Mucosa of rectum (tissue), 2 donors: Measurements from ENCODE around the gene PIEZO2.

ENCODE experiments used
- H3K27ac ChIP-seq, 2 donors: one replicate each; pipeline ENCODE4 v1.7.0; 2013; ENCODE audit warnings: inconsistent platforms in 2 of 2, low read depth in 2 of 2, low read length in 2 of 2
- H3K27me3 ChIP-seq, 2 donors: one replicate each; pipeline ENCODE4 v1.7.0; 2013; ENCODE audit warnings: low read length in 2 of 2; ENCODE audit not compliant: control insufficient read depth in 2 of 2, insufficient read depth in 2 of 2
- H3K36me3 ChIP-seq, 2 donors: one replicate each; pipeline ENCODE4 v1.7.0; 2013; ENCODE audit warnings: low read length in 2 of 2; ENCODE audit not compliant: control insufficient read depth in 2 of 2, insufficient read depth in 2 of 2
- H3K4me1 ChIP-seq, 2 donors: one replicate each; pipeline ENCODE4 v1.7.0; 2013; ENCODE audit warnings: low read length in 2 of 2, mild to moderate bottlenecking in 1 of 2; ENCODE audit not compliant: control insufficient read depth in 2 of 2, insufficient read depth in 2 of 2
- H3K4me3 ChIP-seq, 2 donors: one replicate each; pipeline ENCODE4 v1.7.0; 2013; ENCODE audit warnings: low read length in 2 of 2
- H3K9ac ChIP-seq, 2 donors: one replicate each; pipeline ENCODE4 v1.7.0; 2013; ENCODE audit warnings: low read length in 2 of 2, low read depth in 1 of 2, mild to moderate bottlenecking in 1 of 2
- H3K9me3 ChIP-seq, 2 donors: one replicate each; pipeline ENCODE4 v1.7.0; 2013; ENCODE audit warnings: low read length in 2 of 2; ENCODE audit not compliant: control insufficient read depth in 2 of 2
- donor health status: healthy.
- donor health status: Normal muscosa, but diverticular disease.

Gene PIEZO2

DNA sequence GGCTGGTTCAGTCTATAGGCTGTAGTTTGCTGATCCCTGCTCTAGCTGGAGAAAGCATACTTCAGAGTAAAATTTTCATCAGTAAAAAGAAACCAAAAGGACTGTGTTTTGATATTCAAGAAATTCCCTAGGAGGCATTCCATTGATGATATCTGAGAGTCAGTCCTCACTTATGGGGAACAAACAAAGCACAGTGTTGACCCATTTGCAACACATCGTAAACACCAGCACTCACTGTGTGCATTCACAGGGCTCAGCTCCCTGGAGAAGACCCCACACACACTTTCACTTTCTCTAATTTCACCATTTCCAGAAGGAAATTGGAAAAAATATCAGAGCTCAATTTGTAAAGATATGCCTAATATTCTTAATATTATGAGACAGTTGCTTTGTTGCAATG is 147.1 kb downstream of the PIEZO2 start:
- no peaks in the 10 kb centered on the region for H3K36me3 ChIP-seq
- H3K4me3 ChIP-seq: no peak overlapping the region
- H3K27me3 ChIP-seq: peaks cover 0 to 2% of the 10 kb centered on the region in 2 donors
- no peak overlapping the region for H3K9ac ChIP-seq
- H3K4me1 ChIP-seq: peaks cover 0 to 5% of the 10 kb centered on the region in 2 donors
- no peak overlapping the region for H3K27ac ChIP-seq
- H3K9me3 ChIP-seq: peaks cover 0 to 2% of the 10 kb centered on the region in 2 donors

DNA sequence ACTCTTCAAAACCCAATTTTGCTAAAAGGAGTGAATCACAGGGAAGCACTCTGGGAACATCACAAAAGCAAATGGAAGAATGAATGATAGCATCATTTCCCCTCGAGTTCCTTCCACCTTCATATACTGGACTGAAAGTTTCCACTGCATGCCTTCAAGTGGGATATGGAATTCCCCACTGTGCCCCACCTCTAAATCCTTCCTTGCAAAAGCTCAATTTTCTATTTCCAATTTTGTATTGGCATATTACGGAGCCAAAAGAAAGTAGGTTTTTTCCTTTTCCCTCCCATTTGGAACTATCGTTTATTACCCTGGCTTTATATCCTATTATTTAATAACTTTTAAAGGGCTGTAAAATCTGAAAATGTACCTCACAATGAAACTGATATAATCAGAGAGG is 149.3 kb downstream of the PIEZO2 start:
- no peak overlapping the region for H3K27ac ChIP-seq

DNA sequence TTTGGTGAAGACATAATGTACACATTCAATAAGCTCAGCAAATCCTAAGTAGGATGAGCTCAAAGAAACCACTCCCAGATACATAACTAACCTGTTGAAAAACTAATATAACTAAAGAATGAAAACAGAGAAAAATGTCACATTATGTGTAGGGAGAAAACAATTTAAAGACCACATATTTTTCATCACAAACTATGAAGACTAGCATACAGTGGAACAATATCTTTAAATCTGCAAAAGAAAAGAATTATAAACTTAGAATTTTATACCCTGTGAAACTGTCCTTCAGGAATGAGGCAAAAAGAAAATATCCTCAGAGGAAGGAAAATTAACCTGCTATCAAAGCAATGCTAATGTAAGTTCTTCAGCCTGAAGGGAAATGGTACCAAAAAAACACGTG is 151.5 kb downstream of the PIEZO2 start:
- H3K9me3 ChIP-seq: peaks cover 0 to 4% of the 10 kb centered on the region in 2 donors
- no peaks in the 10 kb centered on the region for H3K36me3 ChIP-seq
- H3K27me3 ChIP-seq: no peaks in the 10 kb centered on the region
- H3K27ac ChIP-seq: no peak overlapping the region
- H3K4me1 ChIP-seq: no peaks in the 10 kb centered on the region
- no peak overlapping the region for H3K9ac ChIP-seq
- no peak overlapping the region for H3K4me3 ChIP-seq

More for the DNA sequence above, 149.3 kb downstream of the PIEZO2 start:
- H3K9me3 ChIP-seq: peaks cover 0 to 4% of the 10 kb centered on the region in 2 donors
- no peak overlapping the region for H3K4me3 ChIP-seq
- H3K9ac ChIP-seq: no peak overlapping the region
- H3K36me3 ChIP-seq: no peaks in the 10 kb centered on the region
- H3K4me1 ChIP-seq: no peaks in the 10 kb centered on the region
- H3K27me3 ChIP-seq: no peaks in the 10 kb centered on the region

DNA sequence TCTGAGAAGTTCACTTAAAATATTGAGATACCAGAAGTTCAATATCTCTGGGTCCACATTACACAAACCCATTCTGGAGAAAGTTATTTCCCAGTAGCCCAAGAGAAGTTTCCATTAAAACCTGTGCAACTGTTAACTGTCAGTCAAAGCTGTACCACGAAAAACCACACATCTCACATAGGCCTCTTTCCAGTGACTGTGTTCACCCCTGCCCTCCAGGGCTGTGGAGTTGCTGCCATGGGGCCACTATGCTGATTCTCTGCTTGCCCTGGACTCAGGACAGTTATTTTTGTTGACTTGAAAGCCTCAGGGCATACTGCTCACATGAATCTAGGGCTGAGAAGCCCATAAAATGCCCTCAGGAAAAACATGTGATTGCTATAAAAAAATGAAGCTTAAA is 153.8 kb downstream of the PIEZO2 start:
- Histone ChIP-seq H3K4me3 (no peak overlapping the region), H3K4me1 (no peaks in the 10 kb centered on the region), H3K9me3 (peaks cover 0 to 2% of the 10 kb centered on the region in 2 donors), H3K36me3 (no peaks in the 10 kb centered on the region), H3K27me3 (no peaks in the 10 kb centered on the region), H3K27ac (no peak overlapping the region), H3K9ac (no peak overlapping the region)

DNA sequence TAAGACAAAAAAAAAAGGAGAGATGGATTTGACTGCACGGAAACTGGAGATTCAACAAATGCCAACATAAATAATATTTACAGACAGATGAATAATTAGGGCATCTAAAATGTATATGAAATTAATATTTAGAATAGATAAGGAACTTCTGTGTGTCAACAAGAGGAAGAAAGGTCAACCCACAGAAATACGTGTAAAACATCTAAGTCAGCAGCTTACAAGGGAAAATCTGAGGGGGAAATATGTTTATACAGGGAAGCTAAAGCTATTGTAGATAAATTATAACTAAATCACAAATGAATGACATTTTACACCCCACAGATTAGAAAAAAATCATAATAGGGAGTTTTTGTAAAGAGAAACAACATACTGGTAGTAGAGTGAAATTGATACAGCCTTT is 159.9 kb downstream of the PIEZO2 start:
- Histone ChIP-seq H3K9ac (no peak overlapping the region), H3K36me3 (no peaks in the 10 kb centered on the region), H3K4me1 (no peaks in the 10 kb centered on the region), H3K27ac (no peak overlapping the region), H3K9me3 (peaks cover 0 to 1% of the 10 kb centered on the region in 2 donors), H3K4me3 (no peak overlapping the region), H3K27me3 (no peaks in the 10 kb centered on the region)

DNA sequence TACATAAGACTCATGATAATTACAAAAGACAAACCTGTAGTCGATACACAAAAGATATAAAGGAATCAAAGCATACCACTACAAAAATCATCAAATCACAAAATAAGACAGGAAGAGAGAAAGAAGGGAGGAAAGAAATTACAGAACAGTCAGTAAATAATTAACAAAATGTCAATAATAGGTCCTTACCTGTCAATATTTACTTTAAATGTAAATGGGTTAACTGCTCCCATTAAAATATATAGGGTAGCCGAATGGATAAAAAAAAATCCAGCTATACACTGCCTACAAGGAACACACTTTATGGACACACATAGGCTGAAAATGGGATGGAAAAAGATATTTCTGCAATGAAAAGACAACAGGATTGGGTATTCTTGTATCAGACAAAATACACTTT is 163.7 kb downstream of the PIEZO2 start:
- Histone ChIP-seq H3K9me3 (peaks cover 7 to 11% of the 10 kb centered on the region in 2 donors), H3K9ac (no peak overlapping the region), H3K27me3 (no peaks in the 10 kb centered on the region), H3K27ac (no peak overlapping the region), H3K36me3 (no peaks in the 10 kb centered on the region), H3K4me1 (no peaks in the 10 kb centered on the region), H3K4me3 (no peak overlapping the region)

DNA sequence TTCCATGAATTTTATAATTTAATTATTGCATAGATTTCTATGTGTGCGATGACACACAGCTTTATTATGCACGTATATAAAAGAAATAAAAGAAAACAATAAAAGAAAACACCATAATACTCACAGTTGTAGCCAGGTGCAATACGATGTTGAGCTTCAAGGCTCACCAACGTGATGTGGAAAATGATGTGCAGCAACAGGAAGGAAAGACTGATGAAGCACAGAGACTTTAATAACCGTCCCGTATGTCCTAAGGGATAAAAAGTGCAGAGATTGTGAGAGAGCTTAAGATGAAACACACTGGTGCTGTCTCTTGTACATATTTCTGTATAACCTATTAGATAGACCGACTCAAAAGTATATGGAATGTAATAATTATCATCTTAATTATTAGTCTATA is 170.0 kb downstream of the PIEZO2 start:
- Histone ChIP-seq H3K9me3 (peaks cover 7 to 10% of the 10 kb centered on the region in 2 donors), H3K36me3 (no peaks in the 10 kb centered on the region), H3K9ac (no peak overlapping the region), H3K4me3 (no peak overlapping the region), H3K4me1 (no peaks in the 10 kb centered on the region), H3K27me3 (no peaks in the 10 kb centered on the region), H3K27ac (no peak overlapping the region)

DNA sequence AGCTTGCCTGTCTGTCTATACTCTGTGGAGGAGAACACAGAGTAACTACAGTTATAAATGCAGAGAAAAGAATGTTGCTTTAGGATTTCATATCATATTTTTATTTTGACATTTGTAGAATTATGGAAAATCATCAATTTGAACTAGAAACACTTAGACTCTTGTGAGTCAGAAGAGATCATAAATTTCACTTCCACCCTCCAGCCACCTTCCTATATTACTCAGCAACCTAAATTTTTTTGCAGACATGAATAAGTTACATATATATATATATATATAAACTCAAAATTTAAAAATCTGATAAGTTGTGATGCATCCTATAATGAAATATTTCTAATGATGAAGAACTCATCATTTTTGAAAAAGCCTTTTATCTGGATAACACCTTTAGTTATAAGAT is 172.3 kb downstream of the PIEZO2 start:
- Histone ChIP-seq H3K4me1 (no peaks in the 10 kb centered on the region), H3K27me3 (no peaks in the 10 kb centered on the region), H3K27ac (no peak overlapping the region), H3K36me3 (no peaks in the 10 kb centered on the region), H3K9me3 (peaks cover 0 to 6% of the 10 kb centered on the region in 2 donors), H3K4me3 (no peak overlapping the region), H3K9ac (no peak overlapping the region)

DNA sequence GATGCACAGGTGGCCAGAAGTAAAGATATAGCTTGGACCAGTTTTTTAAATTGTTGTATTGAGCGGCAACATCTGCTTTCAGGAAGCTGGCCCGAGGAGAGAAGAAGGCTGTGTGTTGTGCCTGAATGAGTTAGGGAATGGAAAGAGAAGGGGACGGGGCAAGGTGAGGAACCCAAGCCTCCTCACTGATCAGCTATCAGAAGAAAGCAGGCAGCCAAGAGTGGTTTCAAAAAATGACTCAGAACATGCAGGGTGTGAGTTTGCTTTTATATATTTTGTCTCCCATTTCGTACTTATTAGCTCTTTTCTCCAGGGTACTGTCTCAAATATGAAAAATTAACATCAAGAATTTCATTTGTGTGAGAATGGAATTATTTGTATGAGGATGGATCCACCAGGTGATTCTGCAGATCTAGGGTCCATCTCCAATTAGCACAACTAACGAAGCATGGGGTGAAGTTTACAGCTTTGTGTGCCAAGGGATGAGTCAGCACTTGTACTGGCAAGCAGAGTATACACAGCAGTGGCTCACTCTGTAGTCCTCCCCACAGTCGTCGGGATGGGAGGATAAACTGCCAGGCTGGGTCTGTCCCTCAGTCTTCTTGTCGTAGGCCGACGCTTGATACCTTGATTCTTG is 175.7 kb downstream of the PIEZO2 start:
- H3K27ac ChIP-seq: no peak overlapping the region
- H3K4me3 ChIP-seq: no peak overlapping the region
- no peaks in the 10 kb centered on the region for H3K36me3 ChIP-seq
- H3K9me3 ChIP-seq: peaks cover 0 to 2% of the 10 kb centered on the region in 2 donors
- no peaks in the 10 kb centered on the region for H3K4me1 ChIP-seq
- H3K27me3 ChIP-seq: no peaks in the 10 kb centered on the region
- no peak overlapping the region for H3K9ac ChIP-seq

DNA sequence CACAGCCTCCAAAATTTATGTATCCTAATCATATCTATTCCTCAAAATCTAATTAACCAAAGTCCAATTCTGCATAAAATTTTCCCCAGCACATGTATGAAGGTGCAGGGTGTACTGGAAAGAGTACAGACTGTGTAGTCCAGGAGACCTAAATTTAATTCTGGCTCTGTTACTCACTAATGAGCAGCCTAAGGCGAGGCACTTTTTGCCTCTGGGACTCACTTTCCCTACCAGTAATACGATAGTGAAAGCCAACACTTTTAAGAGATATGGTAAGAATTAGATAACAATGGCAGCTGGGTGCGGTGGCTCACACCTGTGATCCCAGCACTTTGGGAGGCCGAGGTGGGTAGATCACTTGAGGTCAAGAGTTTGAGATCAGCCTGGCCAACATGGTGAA is 177.7 kb downstream of the PIEZO2 start:
- Histone ChIP-seq H3K9me3 (peaks cover 0 to 2% of the 10 kb centered on the region in 2 donors), H3K4me1 (no peaks in the 10 kb centered on the region), H3K4me3 (no peak overlapping the region), H3K9ac (no peak overlapping the region), H3K27me3 (no peaks in the 10 kb centered on the region), H3K36me3 (no peaks in the 10 kb centered on the region), H3K27ac (no peak overlapping the region)

DNA sequence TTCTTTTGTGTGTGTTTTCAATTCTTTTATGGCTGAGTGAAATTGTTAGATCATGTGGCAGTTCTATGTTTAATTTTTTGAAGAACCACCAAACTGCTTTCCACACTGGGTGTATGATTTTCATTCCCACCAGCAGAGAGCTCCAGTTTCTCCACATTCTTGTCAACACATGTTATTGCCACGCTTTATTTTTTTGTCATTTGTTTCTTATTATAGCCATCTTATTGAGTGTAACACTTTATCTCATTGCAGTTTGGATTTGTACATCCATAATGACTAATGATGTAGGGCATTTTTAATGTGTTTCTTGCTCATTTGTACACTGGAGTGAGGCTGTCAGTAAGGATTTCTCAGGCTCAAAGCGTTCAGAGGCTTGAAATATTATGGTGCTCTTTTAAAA is 184.2 kb downstream of the PIEZO2 start:
- Histone ChIP-seq H3K4me1 (no peaks in the 10 kb centered on the region), H3K27ac (no peak overlapping the region), H3K9ac (no peak overlapping the region), H3K4me3 (no peak overlapping the region), H3K9me3 (no peaks in the 10 kb centered on the region), H3K36me3 (no peaks in the 10 kb centered on the region), H3K27me3 (no peaks in the 10 kb centered on the region)
